Panc1 (cell line): ENCODE data around the gene C2CD2L. TPM values are rescaled to one million over a fixed set of nuclear protein-coding genes. Genes with fewer than 3 reads are reported as not detected.

Experiments used
- ATAC-seq: fragments of 200-7000 bp; cut with Tn5 transposase; 2 replicates; pipeline ENCODE4 v1.9.1; 2020; ENCODE audit warnings: mild to moderate bottlenecking, moderate library complexity
- BruUV-seq: library from RNA; stranded (reverse); fragments of 400-500 nt; replicated peaks from 2 replicates; lab custom pipeline; 2021; lab: Mats Ljungman, UMichigan
- CTCF ChIA-PET: fragments of 300-600 bp; sonication (Branson Sonifier 250); formaldehyde crosslinking; loops from one replicate; lab custom pipeline; 2022; ENCODE audit warnings: antibody characterized with exemption; lab: Charles Lee
- POLR2A ChIA-PET: fragments of 300-600 bp; sonication (Branson Sonifier 250); formaldehyde crosslinking; loops from one replicate; lab custom pipeline; 2022; ENCODE audit warnings: antibody characterized with exemption; lab: Charles Lee
- DNase-seq: peaks from one replicate; pipeline ENCODE4 v3.0.0-alpha.2; 2010; ENCODE audit warnings: low read depth, low spot score
- H3K27ac ChIP-seq: 2 replicates; pipeline ENCODE4 v1.5.1; 2011; ENCODE audit warnings: mild to moderate bottlenecking, low read length, inconsistent platforms
- H3K27me3 ChIP-seq: fragments of 200-500 bp; sonication (Bioruptor generic); 2 replicates; pipeline ENCODE4 v1.6.0; 2014; ENCODE audit warnings: low read length, inconsistent platforms; ENCODE audit not compliant: control insufficient read depth, insufficient read depth
- H3K36me3 ChIP-seq: fragments of 200-500 bp; sonication (Bioruptor generic); 2 replicates; pipeline ENCODE4 v1.5.1; 2014; ENCODE audit warnings: inconsistent platforms, mild to moderate bottlenecking, low read length, moderate library complexity; ENCODE audit not compliant: control insufficient read depth, insufficient read depth
- H3K4me1 ChIP-seq: 2 replicates; pipeline ENCODE4 v1.5.1; 2011; ENCODE audit warnings: inconsistent platforms, mild to moderate bottlenecking, low read length, moderate library complexity; ENCODE audit not compliant: control insufficient read depth, insufficient read depth
- H3K4me3 ChIP-seq, 2 experiments: 2 replicates each; pipeline ENCODE4 v1.5.1; 2011 to 2012; ENCODE audit warnings: low read depth in 2 of 2, low read length in 2 of 2, mild to moderate bottlenecking in 2 of 2, inconsistent platforms in 1 of 2, moderate library complexity in 1 of 2
- H3K9me3 ChIP-seq: fragments of 200-500 bp; sonication (Bioruptor generic); 2 replicates; pipeline ENCODE4 v1.5.1; 2014; ENCODE audit warnings: low read depth, mild to moderate bottlenecking, inconsistent platforms, low read length, moderate library complexity; ENCODE audit not compliant: control insufficient read depth, insufficient read depth
- CTCF ChIP-seq: fragments of 450-650 bp; IDR thresholded peaks from 2 replicates; pipeline ENCODE4 v1.5.1; 2017; ENCODE audit warnings: mild to moderate bottlenecking
- POLR2AphosphoS5 ChIP-seq: IDR thresholded peaks from 2 replicates; pipeline ENCODE4 v1.6.1; 2012; ENCODE audit warnings: mild to moderate bottlenecking, low read depth, low read length, moderate library complexity
- REST ChIP-seq, 2 experiments: IDR thresholded peaks; 2 replicates each; pipeline ENCODE4 v1.6.1; 2011 to 2012; ENCODE audit warnings: low read depth in 2 of 2, control low read depth in 1 of 2, low read length in 1 of 2, mild to moderate bottlenecking in 1 of 2, moderate library complexity in 1 of 2; ENCODE audit not compliant: insufficient read depth in 1 of 2
- SIN3A ChIP-seq: IDR thresholded peaks from 2 replicates; pipeline ENCODE4 v1.6.1; 2012; ENCODE audit warnings: low read depth, mild to moderate bottlenecking, low read length, moderate library complexity, borderline replicate concordance; ENCODE audit not compliant: insufficient read depth
- TCF7L2 ChIP-seq: IDR thresholded peaks from 2 replicates; pipeline ENCODE4 v1.6.1; 2011; ENCODE audit warnings: mild to moderate bottlenecking, low read depth, low read length, inconsistent platforms
- in situ Hi-C: cut with HindIII; loops from 2 replicates; pipeline ENCODE4 v1.10.0; 2016; ENCODE audit warnings: low sequenced_read_pairs, low pct_unique_long_range_greater_than_20kb
- intact Hi-C: fragments of 100-400 bp; cut with micrococcal nuclease; formaldehyde crosslinking; loops from one replicate; pipeline ENCODE4 v1.10.0; 2022; ENCODE audit not compliant: unreplicated experiment
- total RNA-seq: library from RNA; stranded (reverse); gene quantifications from one replicate; pipeline ENCODE4 v1.2.1, GENCODE V29; 2021; ENCODE audit not compliant: unreplicated experiment

C2CD2L gene
- total RNA-seq, 1 experiment from 2014 or later, result 10.1 TPM

DNA sequence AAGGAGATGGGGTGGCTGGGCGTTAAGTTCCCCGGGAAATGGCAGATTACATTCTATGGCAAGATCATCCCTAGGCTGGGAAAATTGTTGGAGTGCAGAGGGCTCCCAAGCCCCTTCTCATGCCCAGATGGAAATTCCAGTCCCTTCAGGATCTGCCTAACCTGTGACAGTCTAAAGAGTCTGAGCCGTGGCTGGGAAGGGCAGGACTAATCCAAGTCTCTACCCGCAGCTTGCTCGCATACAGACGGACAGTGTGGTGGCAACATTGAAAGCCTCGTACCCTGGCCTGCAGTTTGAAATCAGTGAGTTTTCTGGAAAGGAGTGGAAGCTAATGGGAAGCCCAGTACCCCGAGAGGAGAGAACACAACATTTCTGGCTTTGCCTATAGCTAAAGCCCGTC is 18.7 kb upstream of the C2CD2L start:
- Histone ChIP-seq H3K4me3 (no peak overlapping the region), H3K27me3 (no peaks in the 10 kb centered on the region), H3K9me3 (no peaks in the 10 kb centered on the region), H3K36me3 (peaks cover 4% of the 10 kb centered on the region), H3K4me1 (peaks cover 23% of the 10 kb centered on the region), H3K27ac (no peak overlapping the region)
- TF ChIP-seq POLR2AphosphoS5, result no peak
- no peak for TF ChIP-seq CTCF
- no peak for TF ChIP-seq TCF7L2
- TF ChIP-seq SIN3A, result no peak
- no peak for TF ChIP-seq REST (IDR thresholded peaks at IDR 0.05; ENCODE audit: insufficient read depth in 1 of 2, low read depth in 2 of 2, low read length in 1 of 2)
- no peak for DNase-seq
- ChIA-PET POLR2A (no interaction called here), CTCF (interaction anchor here (0.6 kb wide), 1 partner anchor 195 kb away, joined by 3 read pairs; no protein-coding TSS in a partner anchor)
- in situ Hi-C loops, result no loop called here
- intact Hi-C loops, result no loop called here
- no TSS peak for BruUV-seq
- ATAC-seq, result no peak

DNA sequence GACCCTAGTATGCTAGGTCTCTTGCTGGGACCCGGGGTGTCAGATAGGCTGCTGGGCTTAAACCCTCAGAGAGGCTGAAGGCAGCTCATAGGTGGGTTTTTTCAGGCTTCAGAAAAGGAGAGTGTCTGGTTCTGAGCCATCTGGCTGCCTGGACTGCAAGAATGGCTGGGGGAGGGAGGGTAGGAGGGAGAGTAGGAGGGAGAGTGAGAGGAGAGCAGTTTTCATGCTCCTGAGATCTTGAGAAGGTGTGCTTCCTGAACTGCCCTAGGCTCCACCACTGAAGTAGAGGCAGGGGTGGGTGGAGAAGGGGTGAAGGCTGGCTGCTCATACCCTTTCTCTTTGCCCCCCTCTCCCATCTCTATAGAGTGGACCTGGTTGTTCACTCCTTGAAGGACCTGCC is 17.8 kb upstream of the C2CD2L start:
- BruUV-seq, result no TSS peak
- TF ChIP-seq POLR2AphosphoS5, result no peak
- no peak for TF ChIP-seq SIN3A
- TF ChIP-seq REST (IDR thresholded peaks at IDR 0.05; ENCODE audit: insufficient read depth in 1 of 2, low read depth in 2 of 2, low read length in 1 of 2), result no peak
- no peak for TF ChIP-seq CTCF
- no peak for TF ChIP-seq TCF7L2
- DNase-seq (no peak), ATAC-seq (no peak)
- peaks cover 24% of the 10 kb centered on the region for H3K4me1 ChIP-seq
- CTCF ChIA-PET, result no interaction called here
- no peaks in the 10 kb centered on the region for H3K9me3 ChIP-seq
- in situ Hi-C loops (no loop called here), intact Hi-C loops (no loop called here)
- H3K27ac ChIP-seq, result no peak overlapping the region
- POLR2A ChIA-PET, result interaction anchor here (0.5 to 0.7 kb wide), 3 partner anchors 16 to 95 kb away, joined by 3 to 7 read pairs (median 6); partner anchors contain the start of gene VPS11
- H3K36me3 ChIP-seq, result peaks cover 6% of the 10 kb centered on the region
- H3K27me3 ChIP-seq, result no peaks in the 10 kb centered on the region
- H3K4me3 ChIP-seq, result no peak overlapping the region
